A673 (cell line): ENCODE data around the gene S100A14.

Experiments
- CTCF ChIP-seq: fragments of 300-800, 200-600 bp; sonication (generic); conservative IDR thresholded peaks from 2 replicates; pipeline ENCODE4 v1.5.1; 2017; ENCODE audit warnings: low read depth, mild to moderate bottlenecking, antibody characterized with exemption, low read length, moderate library complexity, mixed read lengths
- EZH2 ChIP-seq: fragments of 200-600 bp; sonication (generic); IDR thresholded peaks from 2 replicates; pipeline ENCODE4 v1.6.1; 2017; ENCODE audit warnings: borderline replicate concordance, low read depth, mild to moderate bottlenecking, mixed read lengths, antibody characterized with exemption, low read length; ENCODE audit not compliant: poor library complexity, severe bottlenecking

- TF ChIP-seq EZH2 (no peak), CTCF (peak; percentile 72)
Observed at GRCh38 chr1:153626904-153627714, 11.0 kb upstream of the S100A14 start, which contains the start of gene S100A13.
